ENCODE measurements around the gene LRRC74A. TPM values are rescaled to one million over a fixed set of nuclear protein-coding genes. Genes with fewer than 3 reads are reported as not detected.

The LRRC74A gene
- total and polyA plus RNA-seq, 2 of the 4 experiments (the other 2 are of a cell fraction): not detected

GRCh38 chr14:76829013-76829365 is 2.8 kb downstream of the LRRC74A start:
- H3K9me1 ChIP-seq (ENCODE audit: insufficient read depth, low read length): no peaks in the 10 kb centered on the region
- no TSS peak for BruUV-seq (replicated peaks)
- intact Hi-C loops (cut with micrococcal nuclease): no loop called here
- no peak overlapping the region for H4K8ac ChIP-seq (ENCODE audit: low read depth in 2 of 2, low read length in 2 of 2)
- no peak for ATAC-seq (ENCODE audit: low read depth)
- H2BK120ac ChIP-seq (ENCODE audit: low read depth, low read length): no peak overlapping the region
- no peak overlapping the region for H2AK5ac ChIP-seq (ENCODE audit: low read depth, low read length)
- H3K4me3 ChIP-seq (ENCODE audit: insufficient read depth, low read depth, low read length): no peak overlapping the region
- no peak for DNase-seq
- no peak overlapping the region for H3K9ac ChIP-seq (ENCODE audit: low read depth, low read length)
- WGBS, 2 experiments (ENCODE audit: extremely low coverage in 2 of 2, insufficient read length in 1 of 2): no CpG with 5 or more reads among the region's 3 CpGs
- no peak overlapping the region for H3K56ac ChIP-seq (ENCODE audit: extremely low read depth, insufficient read depth, low read length)
- TF ChIP-seq NFE2L2 (IDR thresholded peaks at IDR 0.05; ENCODE audit: low read depth, low read length) (no peak), POLR2A (IDR thresholded peaks at IDR 0.05; ENCODE audit: low read depth, low read length) (no peak), ELK1 (IDR thresholded peaks at IDR 0.05; ENCODE audit: borderline replicate concordance, low read depth, low read length) (no peak), RCOR1 (IDR thresholded peaks at IDR 0.05; ENCODE audit: insufficient replicate concordance, low read length) (no peak), MAFK (IDR thresholded peaks at IDR 0.05; ENCODE audit: low read depth, low read length) (no peak)
- no peak overlapping the region for H3K4ac ChIP-seq (ENCODE audit: low read depth, low read length)
- peaks cover 20% of the 10 kb centered on the region for H3K27me3 ChIP-seq (ENCODE audit: control insufficient read depth, insufficient read depth, low read length)
- H3K79me1 ChIP-seq (ENCODE audit: low read depth in 1 of 2, low read length in 2 of 2): no peaks in the 10 kb centered on the region
- in situ Hi-C loops (cut with MboI; ENCODE audit: low sequenced_read_pairs): no loop called here
- no peaks in the 10 kb centered on the region for H3K9me3 ChIP-seq (ENCODE audit: control insufficient read depth, insufficient read depth, low read length)
- no peaks in the 10 kb centered on the region for H4K20me1 ChIP-seq (ENCODE audit: insufficient read depth, low read length)
- CTCF ChIA-PET: no interaction called here
- no peaks in the 10 kb centered on the region for H3K4me1 ChIP-seq (ENCODE audit: control insufficient read depth, insufficient read depth, low read length)
- no peaks in the 10 kb centered on the region for H3K36me3 ChIP-seq (ENCODE audit: control insufficient read depth, insufficient read depth, low read length)
- dilution Hi-C loops (cut with HindIII; ENCODE audit: low sequenced_read_pairs, unreplicated experiment): no loop called here
- H2AFZ ChIP-seq (replicated peaks; ENCODE audit: low read length, poor library complexity): peak overlapping the region; percentile 33
- no peak overlapping the region for H4K91ac ChIP-seq (ENCODE audit: insufficient read depth, low read depth, low read length)
- POLR2A ChIA-PET (ENCODE audit: unreplicated experiment): no interaction called here
- H2BK20ac ChIP-seq (ENCODE audit: low read depth, low read length): no peak overlapping the region
- H3K18ac ChIP-seq (ENCODE audit: low read depth, low read length): no peak overlapping the region
- no peak overlapping the region for H3K23ac ChIP-seq (ENCODE audit: low read depth, low read length)
- no peak overlapping the region for H3K27ac ChIP-seq (ENCODE audit: insufficient read depth, low read length)
- no peak overlapping the region for H2BK15ac ChIP-seq (ENCODE audit: low read depth, low read length)
- no peak overlapping the region for H2AK9ac ChIP-seq (replicated peaks; ENCODE audit: low read depth, low read length, poor library complexity)
- H2BK5ac ChIP-seq (ENCODE audit: low read depth, low read length, poor library complexity, severe bottlenecking): no peak overlapping the region
- H4K5ac ChIP-seq (ENCODE audit: low read depth, low read length): no peak overlapping the region
- no peak overlapping the region for H3K4me2 ChIP-seq (ENCODE audit: low read depth, low read length)
- H3K14ac ChIP-seq (replicated peaks; ENCODE audit: low read depth, low read length): no peak overlapping the region

All from IMR-90 (cell line).